ENCODE measurements around the gene ZNF236. TPM values are rescaled to one million over a fixed set of nuclear protein-coding genes. Genes with fewer than 3 reads are reported as not detected.

Gene ZNF236
- total RNA-seq, 1 donor from 2014 or later, result 27.4 TPM

GRCh38 chr18:76985156-76985950 is 163.0 kb downstream of the ZNF236 start:
- CTCF ChIA-PET, result interaction anchor here (0.7 to 8.0 kb wide), 7 partner anchors 20 to 226 kb away, joined by 3 to 182 read pairs (median 5); no protein-coding TSS in a partner anchor
- Mint-ChIP-seq H3K36me3 (ENCODE audit: low read depth) (no peaks in the 10 kb centered on the region), H3K9me3 (no peaks in the 10 kb centered on the region), H3K27me3 (no peaks in the 10 kb centered on the region), H3K4me1 (peaks cover 51% of the 10 kb centered on the region), H3K27ac (no peak overlapping the region), H3K4me3 (no peak overlapping the region)
- POLR2A ChIA-PET, result interaction anchor here (0.5 to 1.6 kb wide), 3 partner anchors 22 to 102 kb away, joined by 3 to 7 read pairs (median 4); no protein-coding TSS in a partner anchor
- DNase-seq (no peak), ATAC-seq (ENCODE audit: low read depth) (no peak)
- TF ChIP-seq, protein P1, sequence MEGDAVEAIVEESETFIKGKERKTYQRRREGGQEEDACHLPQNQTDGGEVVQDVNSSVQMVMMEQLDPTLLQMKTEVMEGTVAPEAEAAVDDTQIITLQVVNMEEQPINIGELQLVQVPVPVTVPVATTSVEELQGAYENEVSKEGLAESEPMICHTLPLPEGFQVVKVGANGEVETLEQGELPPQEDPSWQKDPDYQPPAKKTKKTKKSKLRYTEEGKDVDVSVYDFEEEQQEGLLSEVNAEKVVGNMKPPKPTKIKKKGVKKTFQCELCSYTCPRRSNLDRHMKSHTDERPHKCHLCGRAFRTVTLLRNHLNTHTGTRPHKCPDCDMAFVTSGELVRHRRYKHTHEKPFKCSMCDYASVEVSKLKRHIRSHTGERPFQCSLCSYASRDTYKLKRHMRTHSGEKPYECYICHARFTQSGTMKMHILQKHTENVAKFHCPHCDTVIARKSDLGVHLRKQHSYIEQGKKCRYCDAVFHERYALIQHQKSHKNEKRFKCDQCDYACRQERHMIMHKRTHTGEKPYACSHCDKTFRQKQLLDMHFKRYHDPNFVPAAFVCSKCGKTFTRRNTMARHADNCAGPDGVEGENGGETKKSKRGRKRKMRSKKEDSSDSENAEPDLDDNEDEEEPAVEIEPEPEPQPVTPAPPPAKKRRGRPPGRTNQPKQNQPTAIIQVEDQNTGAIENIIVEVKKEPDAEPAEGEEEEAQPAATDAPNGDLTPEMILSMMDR (IDR thresholded peaks at IDR 0.05), result no peak
- intact Hi-C loops (cut with micrococcal nuclease), result no loop called here

GRCh38 chr18:76985951-76986236 is 163.5 kb downstream of the ZNF236 start:
- no peak overlapping the region for H3K4me3 Mint-ChIP-seq
- H3K4me1 Mint-ChIP-seq, result peaks cover 51% of the 10 kb centered on the region
- TF ChIP-seq, protein P1 (IDR thresholded peaks at IDR 0.05), result no peak
- H3K36me3 Mint-ChIP-seq (ENCODE audit: low read depth), result no peaks in the 10 kb centered on the region
- intact Hi-C loops (cut with micrococcal nuclease), result no loop called here
- H3K27ac Mint-ChIP-seq, result no peak overlapping the region
- H3K27me3 Mint-ChIP-seq, result no peaks in the 10 kb centered on the region
- POLR2A ChIA-PET, result interaction anchor here (0.6 to 1.6 kb wide), 2 partner anchors 23 to 43 kb away, joined by 4 to 7 read pairs; no protein-coding TSS in a partner anchor
- no peak for ATAC-seq (ENCODE audit: low read depth)
- H3K9me3 Mint-ChIP-seq, result no peaks in the 10 kb centered on the region
- no peak for DNase-seq
- CTCF ChIA-PET, result interaction anchor here (0.7 to 8.0 kb wide), 4 partner anchors 20 to 226 kb away, joined by 3 to 182 read pairs (median 4); no protein-coding TSS in a partner anchor

GRCh38 chr18:76986406-76986805 is 164.0 kb downstream of the ZNF236 start:
- no peaks in the 10 kb centered on the region for H3K36me3 Mint-ChIP-seq (ENCODE audit: low read depth)
- no peak for ATAC-seq (ENCODE audit: low read depth)
- CTCF ChIA-PET, result interaction anchor here (8.0 kb wide), 1 partner anchor 65 kb away, joined by 182 read pairs; no protein-coding TSS in a partner anchor
- H3K9me3 Mint-ChIP-seq, result no peaks in the 10 kb centered on the region
- no peak overlapping the region for H3K27ac Mint-ChIP-seq
- peaks cover 49% of the 10 kb centered on the region for H3K4me1 Mint-ChIP-seq
- POLR2A ChIA-PET, result interaction anchor here (1.6 kb wide), 1 partner anchor 23 kb away, joined by 4 read pairs; no protein-coding TSS in a partner anchor
- no peaks in the 10 kb centered on the region for H3K27me3 Mint-ChIP-seq
- intact Hi-C loops (cut with micrococcal nuclease), result no loop called here
- DNase-seq, result no peak
- TF ChIP-seq, protein P1 (IDR thresholded peaks at IDR 0.05), result no peak
- H3K4me3 Mint-ChIP-seq, result no peak overlapping the region

- no peak for DNase-seq
- H3K27me3 Mint-ChIP-seq, result no peaks in the 10 kb centered on the region
- TF ChIP-seq, protein P1 (IDR thresholded peaks at IDR 0.05), result no peak
- ChIA-PET CTCF (interaction anchor here (1.0 to 1.3 kb wide), 4 partner anchors 12 to 224 kb away, joined by 3 to 5 read pairs (median 3); no protein-coding TSS in a partner anchor), POLR2A (no interaction called here)
- H3K9me3 Mint-ChIP-seq, result no peaks in the 10 kb centered on the region
- no peaks in the 10 kb centered on the region for H3K36me3 Mint-ChIP-seq (ENCODE audit: low read depth)
- intact Hi-C loops (cut with micrococcal nuclease), result no loop called here
- no peak overlapping the region for H3K27ac Mint-ChIP-seq
- H3K4me1 Mint-ChIP-seq, result peaks cover 32% of the 10 kb centered on the region
- H3K4me3 Mint-ChIP-seq, result no peak overlapping the region
- no peak for ATAC-seq (ENCODE audit: low read depth)
Observed at GRCh38 chr18:76988031-76988826, 165.9 kb downstream of the ZNF236 start.

Measured in activated B cell treated with CpG ODN at 0.5 μM for 24 hours (primary cell).